SK-N-SH (cell line): ENCODE data around the gene STK39. TPM values are rescaled to one million over a fixed set of nuclear protein-coding genes. Genes with fewer than 3 reads are reported as not detected.

Experiments
- CTCF ChIA-PET: fragments of 300-600, 350-600 bp; formaldehyde crosslinking; extraction: SDS; loops from one replicate; lab custom pipeline; 2021; lab: Yijun Ruan, JAX
- POLR2A ChIA-PET: fragments of 350-600 bp; sonication (Branson Sonifier 250); formaldehyde crosslinking; extraction: SDS; loops from one replicate; lab custom pipeline; 2020; ENCODE audit warnings: antibody characterized with exemption, inconsistent platforms; lab: Yijun Ruan, JAX
- DNase-seq: peaks from one replicate; pipeline ENCODE4 v3.0.0; 2012
- H2AFZ ChIP-seq: fragments of 200-600 bp; sonication (generic); 2 replicates; pipeline ENCODE4 v1.8.1; 2016; ENCODE audit warnings: antibody characterized with exemption, mild to moderate bottlenecking, low read depth
- H3F3A ChIP-seq: fragments of 200-600 bp; sonication (generic); replicated peaks from 2 replicates; pipeline ENCODE3; 2016; ENCODE audit warnings: antibody characterized with exemption, mild to moderate bottlenecking; ENCODE audit not compliant: insufficient read depth
- H3K27ac ChIP-seq, 2 experiments: fragments of 200-500 bp in 1 of 2; fragments of 200-600 bp in 1 of 2; sonication (Bioruptor generic) in 1 of 2; sonication (generic), shearing (Covaris generic) in 1 of 2; 2 replicates each; pipeline versions ENCODE4 v1.5.1 to v1.6.1; 2014 to 2016; ENCODE audit warnings: low read depth in 2 of 2, inconsistent platforms in 1 of 2, low read length in 1 of 2, mild to moderate bottlenecking in 1 of 2, mixed read lengths in 1 of 2
- H3K27me3 ChIP-seq: fragments of 200-600 bp; sonication (generic), shearing (Covaris generic); 2 replicates; pipeline ENCODE4 v1.6.1; 2016; ENCODE audit warnings: mixed run types; ENCODE audit not compliant: insufficient read depth
- H3K36me3 ChIP-seq, 2 experiments: fragments of 200-500 bp in 1 of 2; fragments of 200-600 bp in 1 of 2; sonication (Bioruptor generic) in 1 of 2; sonication (generic) in 1 of 2; replicated peaks in 1 of 2; 2 replicates each; pipeline versions ENCODE3 to v1.5.1; 2014 to 2016; ENCODE audit warnings: low read length in 1 of 2, mild to moderate bottlenecking in 1 of 2; ENCODE audit not compliant: insufficient read depth in 2 of 2, control insufficient read depth in 1 of 2
- H3K4me1 ChIP-seq, 2 experiments: fragments of 200-500 bp in 1 of 2; fragments of 200-600 bp in 1 of 2; sonication (Bioruptor generic) in 1 of 2; sonication (generic), shearing (Covaris generic) in 1 of 2; 2 replicates each; pipeline versions ENCODE4 v1.5.1 to v1.6.1; 2014 to 2016; ENCODE audit warnings: low read depth in 1 of 2, low read length in 1 of 2, mixed run types in 1 of 2; ENCODE audit not compliant: insufficient read depth in 2 of 2, control insufficient read depth in 1 of 2
- H3K4me2 ChIP-seq: fragments of 200-600 bp; sonication (generic), shearing (Covaris generic); 2 replicates; pipeline ENCODE4 v1.6.1; 2017; ENCODE audit warnings: mixed run types
- H3K4me3 ChIP-seq, 2 experiments: fragments of 200-500 bp in 1 of 2; fragments of 200-600 bp in 1 of 2; sonication (Bioruptor generic) in 1 of 2; sonication (generic), shearing (Covaris generic) in 1 of 2; 2 replicates each; pipeline versions ENCODE4 v1.5.1 to v1.8.1; 2014 to 2016; ENCODE audit warnings: low read depth in 2 of 2, inconsistent platforms in 1 of 2, low read length in 1 of 2, mild to moderate bottlenecking in 1 of 2, mixed read lengths in 1 of 2, moderate library complexity in 1 of 2
- H3K79me2 ChIP-seq: fragments of 200-600 bp; sonication (generic); 2 replicates; pipeline ENCODE4 v1.8.1; 2017; ENCODE audit warnings: mild to moderate bottlenecking; ENCODE audit not compliant: insufficient read depth
- H3K9ac ChIP-seq: fragments of 200-600 bp; sonication (generic); 2 replicates; pipeline ENCODE4 v1.6.1; 2017; ENCODE audit warnings: mixed run types
- H3K9me2 ChIP-seq: fragments of 200-600 bp; sonication (generic); 2 replicates; pipeline ENCODE4 v1.6.1; 2017; ENCODE audit warnings: mixed run types
- H3K9me3 ChIP-seq: fragments of 200-600 bp; sonication (generic); 2 replicates; pipeline ENCODE4 v1.6.1; 2017; ENCODE audit warnings: mixed run types, mild to moderate bottlenecking, moderate library complexity
- H4K20me1 ChIP-seq: fragments of 200-600 bp; sonication (generic); 2 replicates; pipeline ENCODE4 v1.6.1; 2017; ENCODE audit warnings: mild to moderate bottlenecking, mixed run types; ENCODE audit not compliant: insufficient read depth
- EP300 ChIP-seq, 2 experiments: IDR thresholded peaks; 2 replicates each; pipeline versions ENCODE4 v1.4.0 to v1.6.1; 2012; ENCODE audit warnings: borderline replicate concordance in 1 of 2, low read depth in 1 of 2, low read length in 1 of 2
- FOXM1 ChIP-seq: IDR thresholded peaks from 2 replicates; pipeline ENCODE4 v1.4.0; 2012; ENCODE audit warnings: low read depth, mild to moderate bottlenecking
- GABPA ChIP-seq: IDR thresholded peaks from 2 replicates; pipeline ENCODE4 v1.4.0; 2012; ENCODE audit warnings: low read depth, mild to moderate bottlenecking
- JUND ChIP-seq: IDR thresholded peaks from 2 replicates; pipeline ENCODE4 v1.4.0; 2012
- MEF2A ChIP-seq: IDR thresholded peaks from 2 replicates; pipeline ENCODE4 v1.4.0; 2012; ENCODE audit warnings: low read depth, borderline replicate concordance
- MXI1 ChIP-seq: IDR thresholded peaks from 2 replicates; pipeline ENCODE4 v1.6.1; 2012; ENCODE audit warnings: mild to moderate bottlenecking, low read depth, low read length, improper control_type of control experiment
- NFIC ChIP-seq: IDR thresholded peaks from 2 replicates; pipeline ENCODE4 v1.4.0; 2012; ENCODE audit warnings: borderline replicate concordance
- POLR2AphosphoS5 ChIP-seq: IDR thresholded peaks from 2 replicates; pipeline ENCODE4 v1.6.1; 2012; ENCODE audit warnings: low read depth, low read length
- RCOR1 ChIP-seq: fragments of 150-350 bp; IDR thresholded peaks from 2 replicates; pipeline ENCODE4 v1.6.1; 2017; ENCODE audit warnings: antibody characterized with exemption, low read length
- RXRA ChIP-seq: IDR thresholded peaks from 2 replicates; pipeline ENCODE4 v1.4.0; 2012; ENCODE audit warnings: low read depth, mild to moderate bottlenecking, borderline replicate concordance
- SIN3A ChIP-seq: IDR thresholded peaks from 2 replicates; pipeline ENCODE4 v1.6.1; 2012; ENCODE audit warnings: low read depth, mild to moderate bottlenecking, low read length, moderate library complexity, borderline replicate concordance
- SMC3 ChIP-seq: IDR thresholded peaks from 2 replicates; pipeline ENCODE4 v1.6.1; 2012; ENCODE audit warnings: low read depth, low read length, improper control_type of control experiment
- TAF1 ChIP-seq: IDR thresholded peaks from 2 replicates; pipeline ENCODE4 v1.6.1; 2012; ENCODE audit warnings: low read depth, mild to moderate bottlenecking, low read length, moderate library complexity, borderline replicate concordance
- TCF12 ChIP-seq: IDR thresholded peaks from 2 replicates; pipeline ENCODE4 v1.4.0; 2012
- TEAD4 ChIP-seq: IDR thresholded peaks from 2 replicates; pipeline ENCODE4 v1.4.0; 2012; ENCODE audit warnings: mild to moderate bottlenecking, borderline replicate concordance; ENCODE audit not compliant: insufficient read depth
- YY1 ChIP-seq: IDR thresholded peaks from 2 replicates; pipeline ENCODE4 v1.4.0; 2012; ENCODE audit warnings: low read depth, mild to moderate bottlenecking
- WGBS: methylation state at CpG from one replicate; pipeline ENCODE4 v1.1.6; 2017; ENCODE audit warnings: low lambda C conversion rate; 5-methylcytosine and 5-hydroxymethylcytosine counted together
- polyA plus RNA-seq, 3 experiments: library from polyadenylated mRNA; depleted of rRNA; stranded (reverse); fragments of >200 nt; gene quantifications; 2 replicates each; pipeline ENCODE4 v1.2.3, GENCODE V29; 2012
- TF ChIP-seq, protein P1 (sequence below): IDR thresholded peaks from 2 replicates; pipeline ENCODE4 v1.4.0; 2012; ENCODE audit warnings: low read depth, borderline replicate concordance
- TF ChIP-seq, protein P2 (sequence below): IDR thresholded peaks from 2 replicates; pipeline ENCODE4 v1.4.0; 2012; ENCODE audit warnings: low read depth
- TF ChIP-seq, protein P3 (sequence below): IDR thresholded peaks from 2 replicates; pipeline ENCODE4 v1.4.0; 2012; ENCODE audit warnings: low read depth, borderline replicate concordance
- TF ChIP-seq, protein P4 (sequence below): fragments of 200-600 bp; sonication (generic); IDR thresholded peaks from 2 replicates; pipeline ENCODE4 v1.6.1; 2017; ENCODE audit warnings: antibody characterized with exemption, mild to moderate bottlenecking, moderate library complexity

STK39 gene
- polyA plus RNA-seq, 1 of the 3 experiments (the other 2 are of a cell fraction): 9.6 TPM

DNA sequence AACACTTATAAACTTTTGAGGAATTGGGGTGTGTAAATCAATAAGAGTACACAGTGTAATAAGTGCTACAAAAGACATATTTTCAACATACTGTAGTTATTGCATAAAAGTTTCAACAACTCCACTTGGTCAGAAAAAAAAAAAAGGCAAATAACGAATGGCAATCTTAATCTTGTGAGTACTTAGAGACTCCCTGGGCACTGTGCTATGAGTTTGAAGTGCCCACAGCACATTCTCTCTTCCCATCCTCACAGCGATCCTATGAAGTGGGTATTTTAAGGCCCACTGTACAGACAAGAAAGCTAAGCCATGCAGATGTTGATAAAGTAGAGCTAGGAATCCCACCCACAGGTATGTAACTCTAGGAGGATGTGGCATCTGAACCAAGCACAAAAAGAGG is 112.3 kb downstream of the STK39 start (continued):
- TF ChIP-seq, protein P1, sequence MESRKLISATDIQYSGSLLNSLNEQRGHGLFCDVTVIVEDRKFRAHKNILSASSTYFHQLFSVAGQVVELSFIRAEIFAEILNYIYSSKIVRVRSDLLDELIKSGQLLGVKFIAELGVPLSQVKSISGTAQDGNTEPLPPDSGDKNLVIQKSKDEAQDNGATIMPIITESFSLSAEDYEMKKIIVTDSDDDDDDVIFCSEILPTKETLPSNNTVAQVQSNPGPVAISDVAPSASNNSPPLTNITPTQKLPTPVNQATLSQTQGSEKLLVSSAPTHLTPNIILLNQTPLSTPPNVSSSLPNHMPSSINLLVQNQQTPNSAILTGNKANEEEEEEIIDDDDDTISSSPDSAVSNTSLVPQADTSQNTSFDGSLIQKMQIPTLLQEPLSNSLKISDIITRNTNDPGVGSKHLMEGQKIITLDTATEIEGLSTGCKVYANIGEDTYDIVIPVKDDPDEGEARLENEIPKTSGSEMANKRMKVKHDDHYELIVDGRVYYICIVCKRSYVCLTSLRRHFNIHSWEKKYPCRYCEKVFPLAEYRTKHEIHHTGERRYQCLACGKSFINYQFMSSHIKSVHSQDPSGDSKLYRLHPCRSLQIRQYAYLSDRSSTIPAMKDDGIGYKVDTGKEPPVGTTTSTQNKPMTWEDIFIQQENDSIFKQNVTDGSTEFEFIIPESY: no peak
- TF ChIP-seq JUND: no peak
- no peak for TF ChIP-seq SIN3A
- TF ChIP-seq, protein P2, sequence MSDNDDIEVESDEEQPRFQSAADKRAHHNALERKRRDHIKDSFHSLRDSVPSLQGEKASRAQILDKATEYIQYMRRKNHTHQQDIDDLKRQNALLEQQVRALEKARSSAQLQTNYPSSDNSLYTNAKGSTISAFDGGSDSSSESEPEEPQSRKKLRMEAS: no peak
- no peak for TF ChIP-seq YY1
- TF ChIP-seq MEF2A: no peak

DNA sequence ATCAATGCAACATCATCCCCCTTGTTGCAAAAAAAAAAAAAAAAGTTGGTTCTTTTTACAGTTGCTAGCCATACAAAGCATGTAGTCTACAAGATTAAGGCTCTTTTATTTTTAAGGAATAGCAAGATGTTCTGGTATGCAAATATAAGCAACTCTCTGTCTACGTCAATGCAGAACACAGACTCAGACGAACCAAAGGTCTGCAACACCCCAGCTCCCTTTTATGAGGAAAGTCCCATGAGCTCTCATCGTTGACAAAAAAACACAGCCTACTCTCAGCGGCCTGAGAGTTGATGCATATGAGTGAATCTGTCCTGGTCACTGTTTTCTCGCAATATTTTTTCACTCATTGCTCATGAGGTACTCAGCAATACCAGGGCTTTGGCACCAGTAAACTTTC is 112.9 kb downstream of the STK39 start:
- Histone ChIP-seq H3K36me3 (peaks cover 18 to 24% of the 10 kb centered on the region in 2 experiments), H3K9me2 (no peaks in the 10 kb centered on the region), H3K4me2 (no peak overlapping the region), H2AFZ (no peak overlapping the region), H3K27ac (no peak overlapping the region), H4K20me1 (no peaks in the 10 kb centered on the region), H3K4me1 (peaks cover 6 to 13% of the 10 kb centered on the region in 2 experiments; a peak in 3 of 4 replicates), H3K4me3 (no peak overlapping the region), H3K9ac (no peak overlapping the region), H3K27me3 (no peaks in the 10 kb centered on the region), H3F3A (no peaks in the 10 kb centered on the region), H3K79me2 (peaks cover 3% of the 10 kb centered on the region)
- POLR2A ChIA-PET: no interaction called here
- WGBS: 96% methylated on average over 5 of the region's 5 CpGs
- TF ChIP-seq POLR2AphosphoS5 (no peak), TCF12 (no peak), TAF1 (no peak), EP300 (IDR thresholded peaks at IDR 0.05; ENCODE audit: borderline replicate concordance in 1 of 2, low read depth in 1 of 2, low read length in 1 of 2) (no peak), GABPA (no peak), FOXM1 (no peak), RXRA (no peak), NFIC (no peak), SMC3 (no peak), YY1 (no peak), JUND (no peak), RCOR1 (no peak), TEAD4 (no peak), MXI1 (no peak)
- TF ChIP-seq, protein P3, sequence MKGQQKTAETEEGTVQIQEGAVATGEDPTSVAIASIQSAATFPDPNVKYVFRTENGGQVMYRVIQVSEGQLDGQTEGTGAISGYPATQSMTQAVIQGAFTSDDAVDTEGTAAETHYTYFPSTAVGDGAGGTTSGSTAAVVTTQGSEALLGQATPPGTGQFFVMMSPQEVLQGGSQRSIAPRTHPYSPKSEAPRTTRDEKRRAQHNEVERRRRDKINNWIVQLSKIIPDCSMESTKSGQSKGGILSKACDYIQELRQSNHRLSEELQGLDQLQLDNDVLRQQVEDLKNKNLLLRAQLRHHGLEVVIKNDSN: no peak
- TF ChIP-seq, protein P4, sequence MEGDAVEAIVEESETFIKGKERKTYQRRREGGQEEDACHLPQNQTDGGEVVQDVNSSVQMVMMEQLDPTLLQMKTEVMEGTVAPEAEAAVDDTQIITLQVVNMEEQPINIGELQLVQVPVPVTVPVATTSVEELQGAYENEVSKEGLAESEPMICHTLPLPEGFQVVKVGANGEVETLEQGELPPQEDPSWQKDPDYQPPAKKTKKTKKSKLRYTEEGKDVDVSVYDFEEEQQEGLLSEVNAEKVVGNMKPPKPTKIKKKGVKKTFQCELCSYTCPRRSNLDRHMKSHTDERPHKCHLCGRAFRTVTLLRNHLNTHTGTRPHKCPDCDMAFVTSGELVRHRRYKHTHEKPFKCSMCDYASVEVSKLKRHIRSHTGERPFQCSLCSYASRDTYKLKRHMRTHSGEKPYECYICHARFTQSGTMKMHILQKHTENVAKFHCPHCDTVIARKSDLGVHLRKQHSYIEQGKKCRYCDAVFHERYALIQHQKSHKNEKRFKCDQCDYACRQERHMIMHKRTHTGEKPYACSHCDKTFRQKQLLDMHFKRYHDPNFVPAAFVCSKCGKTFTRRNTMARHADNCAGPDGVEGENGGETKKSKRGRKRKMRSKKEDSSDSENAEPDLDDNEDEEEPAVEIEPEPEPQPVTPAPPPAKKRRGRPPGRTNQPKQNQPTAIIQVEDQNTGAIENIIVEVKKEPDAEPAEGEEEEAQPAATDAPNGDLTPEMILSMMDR: no peak
- TF ChIP-seq, protein P1: no peak
- TF ChIP-seq, all 33 proteins: peak for 0
- CTCF ChIA-PET: interaction anchor here (1.7 to 1.9 kb wide), 2 partner anchors 11 to 15 kb away, joined by 6 to 7 read pairs; no protein-coding TSS in a partner anchor
- DNase-seq: no peak
- no peaks in the 10 kb centered on the region for H3K9me3 ChIP-seq
